Naive B cell (primary cell): Measurements from ENCODE around the gene KANSL2. TPM values are rescaled to one million over a fixed set of nuclear protein-coding genes. Genes with fewer than 3 reads are reported as not detected.
"Not testable (repeated sequence)": the region's sequence is repeated elsewhere in the genome, so short reads cannot be mapped to it uniquely, and the experiment has no call there.

Experiments used
- ATAC-seq, 2 donors: fragments of 150-1000 bp; cut with Tn5 transposase; 2 replicates each; pipeline ENCODE4 v1.10.0; 2021; ENCODE audit warnings: low read depth in 2 of 2, mild to moderate bottlenecking in 2 of 2, moderate library complexity in 2 of 2
- DNase-seq: peaks from one replicate; pipeline ENCODE4 v3.0.0; 2022
- H3K27ac Mint-ChIP-seq, 6 donors: one replicate each; pipeline ENCODE4 v1.8.0; 2020 to 2022; ENCODE audit warnings: mild to moderate bottlenecking in 6 of 6, mixed read lengths in 6 of 6, moderate library complexity in 5 of 6, inconsistent platforms in 2 of 6
- H3K27me3 Mint-ChIP-seq, 3 donors: one replicate each; pipeline ENCODE4 v1.8.0; 2021 to 2022; ENCODE audit warnings: mixed read lengths in 3 of 3, mild to moderate bottlenecking in 1 of 3
- H3K36me3 Mint-ChIP-seq, 2 donors: one replicate each; pipeline ENCODE4 v1.8.0; 2020 to 2022; ENCODE audit warnings: mixed read lengths in 2 of 2, inconsistent platforms in 1 of 2, mild to moderate bottlenecking in 1 of 2
- H3K4me1 Mint-ChIP-seq, 3 donors: one replicate each; pipeline ENCODE4 v1.8.0; 2020 to 2022; ENCODE audit warnings: mixed read lengths in 3 of 3, inconsistent platforms in 1 of 3, mild to moderate bottlenecking in 1 of 3, moderate library complexity in 1 of 3
- H3K4me3 Mint-ChIP-seq, 8 donors: one replicate each; pipeline ENCODE4 v1.8.0; 2020 to 2022; ENCODE audit warnings: mild to moderate bottlenecking in 8 of 8, mixed read lengths in 8 of 8, moderate library complexity in 8 of 8, inconsistent platforms in 2 of 8
- H3K9me3 Mint-ChIP-seq, 7 donors: one replicate each; pipeline ENCODE4 v1.8.0; 2020 to 2022; ENCODE audit warnings: mixed read lengths in 7 of 7, mild to moderate bottlenecking in 5 of 7, inconsistent platforms in 2 of 7, moderate library complexity in 1 of 7
- polyA plus RNA-seq, 6 donors: library from polyadenylated mRNA; unstranded; fragments of 300-500 nt; fragmentation: Illumina TruSeq; gene quantifications; one replicate each; pipeline ENCODE4 v1.2.3, GENCODE V29; 2021; ENCODE audit warnings: low read depth in 6 of 6

The KANSL2 gene
- polyA plus RNA-seq, 6 donors from 2014 or later = 32.5 to 65.2 (median 41.3) TPM

DNA sequence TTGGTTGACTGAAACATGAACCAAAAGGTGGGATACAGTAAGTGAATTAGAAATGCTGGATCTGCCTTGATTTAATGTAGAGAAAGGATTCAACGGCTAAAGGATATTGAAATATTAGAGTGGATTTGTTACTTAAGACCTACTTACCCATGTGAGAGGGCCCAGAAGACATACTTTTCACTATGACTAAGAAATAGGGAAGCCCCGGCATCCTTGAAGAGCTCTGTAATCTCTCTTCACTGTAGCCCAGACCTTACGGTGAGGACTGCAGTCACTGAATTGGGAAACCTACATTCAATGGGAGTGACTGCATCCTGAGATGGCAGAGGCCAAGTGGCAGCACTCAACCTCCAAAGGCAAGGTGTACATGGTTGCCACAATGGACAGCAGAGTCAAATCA, 52.5 kb downstream of the KANSL2 start:
- H3K9me3 Mint-ChIP-seq = peaks cover 0 to 2% (median 0%) of the 10 kb centered on the region in 7 donors
- H3K4me3 Mint-ChIP-seq = no peak overlapping the region
- H3K4me1 Mint-ChIP-seq = no peaks in the 10 kb centered on the region
- no peaks in the 10 kb centered on the region for H3K36me3 Mint-ChIP-seq
- DNase-seq (no peak), ATAC-seq (no peak)
- peaks cover 36 to 62% (median 46%) of the 10 kb centered on the region in 3 donors for H3K27me3 Mint-ChIP-seq
- no peak overlapping the region for H3K27ac Mint-ChIP-seq

DNA sequence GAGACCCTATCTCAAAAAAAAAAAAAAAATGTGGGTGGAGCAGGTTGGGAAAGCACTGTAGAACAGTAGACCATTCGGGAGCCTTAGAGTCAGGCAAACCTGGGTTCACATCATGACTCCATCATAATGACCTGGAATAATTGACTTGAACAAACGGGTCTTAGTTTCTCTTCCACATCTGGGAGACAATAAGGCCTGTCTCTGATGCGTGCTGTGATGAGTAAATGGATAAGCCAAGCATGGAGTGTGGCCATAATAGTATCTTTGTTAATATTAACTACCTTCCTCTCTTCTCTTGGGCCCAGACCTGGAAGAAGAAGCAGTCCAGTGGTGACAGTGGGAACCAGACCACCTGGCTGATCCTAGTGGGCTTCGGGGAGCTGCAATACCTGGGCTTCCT, 54.5 kb downstream of the KANSL2 start:
- no peak for ATAC-seq
- Mint-ChIP-seq H3K4me3 (no peak overlapping the region), H3K36me3 (no peaks in the 10 kb centered on the region), H3K4me1 (no peaks in the 10 kb centered on the region), H3K27ac (peak overlapping the region in 1 of 6 donors; percentile 61), H3K9me3 (peaks cover 0 to 7% (median 2%) of the 10 kb centered on the region in 7 donors), H3K27me3 (peaks cover 38 to 59% (median 54%) of the 10 kb centered on the region in 3 donors)
- no peak for DNase-seq

DNA sequence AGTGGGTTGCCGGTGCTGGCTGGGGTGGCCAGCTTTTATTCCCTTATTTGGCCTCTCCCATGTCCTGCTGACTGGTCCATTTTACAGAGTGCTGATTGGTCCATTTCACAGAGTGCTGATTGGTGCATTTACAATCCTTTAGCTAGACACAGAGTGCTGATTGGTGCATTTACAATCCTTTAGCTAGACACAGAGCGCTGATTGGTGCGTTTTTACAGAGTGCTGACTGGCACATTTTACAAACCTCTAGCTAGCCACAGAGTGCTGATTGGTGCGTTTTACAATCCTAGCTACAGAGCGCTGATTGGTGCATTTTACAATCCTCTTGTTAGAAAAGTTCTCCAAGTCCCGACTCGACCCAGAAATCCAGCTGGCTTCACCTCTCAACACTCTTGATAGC, 59.0 kb downstream of the KANSL2 start:
- H3K9me3 Mint-ChIP-seq, DNase-seq: not testable (repeated sequence)

DNA sequence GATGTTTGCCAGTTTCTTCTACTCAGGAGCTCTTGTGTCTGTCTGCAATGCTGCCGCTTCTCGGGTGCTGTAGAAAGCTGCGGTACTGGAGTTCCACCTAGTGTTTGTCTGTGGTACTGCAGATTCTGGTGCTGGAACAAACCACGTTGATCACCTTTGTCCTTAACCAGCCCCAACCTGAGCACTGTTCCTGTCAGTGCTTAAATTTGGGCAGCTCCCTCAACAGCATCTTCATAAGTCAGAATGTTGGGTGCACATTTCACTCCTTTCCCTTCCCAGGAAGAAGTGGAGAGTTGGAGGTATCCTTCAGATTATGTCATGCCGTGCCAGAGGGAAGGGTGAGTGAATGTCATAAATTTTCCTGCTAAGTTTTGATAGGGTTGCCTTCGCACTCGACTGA, 63.5 kb downstream of the KANSL2 start:
- Mint-ChIP-seq H3K36me3 (peaks cover 0 to 16% of the 10 kb centered on the region in 2 donors), H3K4me1 (no peaks in the 10 kb centered on the region), H3K27me3 (peaks cover 35 to 60% (median 60%) of the 10 kb centered on the region in 3 donors), H3K27ac (no peak overlapping the region), H3K4me3 (no peak overlapping the region), H3K9me3 (peaks cover 7 to 25% (median 16%) of the 10 kb centered on the region in 7 donors)
- DNase-seq = peak; percentile 54
- peak; percentile 69 to 80 for ATAC-seq

More for the DNA sequence above, 59.0 kb downstream of the KANSL2 start:
- not testable (repeated sequence) for H3K4me3 Mint-ChIP-seq, H3K4me1 Mint-ChIP-seq, H3K36me3 Mint-ChIP-seq, H3K27ac Mint-ChIP-seq, ATAC-seq
- H3K27me3 Mint-ChIP-seq = peaks cover 31 to 60% (median 54%) of the 10 kb centered on the region in 3 donors

DNA sequence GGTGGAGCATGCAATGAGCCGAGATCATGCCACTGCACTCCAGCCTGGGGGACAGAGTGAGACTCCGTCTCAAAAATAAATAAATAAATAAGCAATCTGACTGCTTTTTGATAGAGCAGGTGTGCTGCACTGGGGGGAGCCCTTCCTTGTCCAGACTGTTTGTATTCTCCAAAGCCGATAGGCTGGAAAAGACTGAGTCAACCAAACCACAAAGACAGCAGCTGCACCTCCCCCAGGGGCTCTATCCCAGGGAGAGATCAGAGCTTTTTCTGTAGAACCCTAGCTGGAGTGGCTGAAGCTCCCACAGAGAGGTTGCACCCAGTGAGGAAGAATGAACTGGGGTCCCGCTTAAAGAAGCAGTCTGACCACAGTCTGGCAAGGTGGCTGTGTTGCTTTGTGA, 66.4 kb downstream of the KANSL2 start:
- Mint-ChIP-seq H3K4me1 (no peaks in the 10 kb centered on the region), H3K36me3 (peaks cover 5 to 22% of the 10 kb centered on the region in 2 donors), H3K4me3 (no peak overlapping the region), H3K27ac (no peak overlapping the region), H3K9me3 (peaks cover 12 to 42% (median 32%) of the 10 kb centered on the region in 7 donors), H3K27me3 (peaks cover 34 to 74% (median 65%) of the 10 kb centered on the region in 3 donors)
- ATAC-seq (no peak), DNase-seq (no peak)

DNA sequence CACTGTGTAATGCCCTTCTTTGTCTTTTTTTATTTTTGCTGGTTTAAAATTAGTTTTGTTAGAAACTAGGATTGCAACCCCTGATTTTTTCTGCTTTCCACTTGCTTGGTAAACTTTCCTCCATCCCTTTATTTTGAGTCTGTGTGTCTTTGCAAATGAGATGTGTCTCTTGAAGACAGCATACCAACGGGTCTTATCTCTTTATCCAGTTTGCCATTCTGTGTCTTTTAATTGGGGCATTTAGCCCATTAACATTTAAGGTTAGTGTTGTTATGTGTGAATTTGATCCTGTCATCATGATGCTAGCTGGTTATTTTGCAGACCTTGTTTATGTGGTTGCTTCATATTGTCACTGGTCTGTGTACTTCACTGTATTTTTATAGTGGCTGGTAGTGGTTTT, 68.7 kb downstream of the KANSL2 start:
- Mint-ChIP-seq H3K4me3 (no peak overlapping the region), H3K27me3 (peaks cover 22 to 61% (median 45%) of the 10 kb centered on the region in 3 donors), H3K9me3 (peaks cover 12 to 58% (median 45%) of the 10 kb centered on the region in 7 donors), H3K4me1 (no peaks in the 10 kb centered on the region), H3K27ac (no peak overlapping the region), H3K36me3 (peaks cover 9 to 22% of the 10 kb centered on the region in 2 donors)
- DNase-seq (no peak), ATAC-seq (no peak)

Other genes with a start within 250 kb of the KANSL2 start
- not detected for gene ANP32D, start 209.7 kb downstream of the KANSL2 start, polyA plus RNA-seq
- gene C12orf54, start 199.7 kb downstream of the KANSL2 start, polyA plus RNA-seq = not detected
- not detected for gene OR8S1, start 156.6 kb downstream of the KANSL2 start, polyA plus RNA-seq
- gene LALBA, start 112.2 kb downstream of the KANSL2 start, polyA plus RNA-seq = not detected
- 10 to 100 TPM; 13.8 to 34.5 (median 26.4) TPM for gene CCNT1, start 34.5 kb upstream of the KANSL2 start, polyA plus RNA-seq
- not detected for gene ADCY6, start 106.9 kb upstream of the KANSL2 start, polyA plus RNA-seq
- gene CACNB3, start 136.3 kb upstream of the KANSL2 start, polyA plus RNA-seq = 1 to 10 TPM in 1 of 6 donors, under 1 TPM in 2, not detected in 3; 0.17 to 1.0 (median 0.23) TPM
- gene DDX23, start 169.9 kb upstream of the KANSL2 start, polyA plus RNA-seq = 10 to 100 TPM in 5 of 6 donors, 1 to 10 TPM in 1; 9.1 to 51.3 (median 29.9) TPM
- gene RND1, start 183.6 kb upstream of the KANSL2 start, polyA plus RNA-seq = 1 to 10 TPM; 2.0 to 3.8 (median 3.0) TPM
- 10 to 100 TPM; 29.3 to 35.6 (median 32.7) TPM for gene FKBP11, start 243.3 kb upstream of the KANSL2 start, polyA plus RNA-seq